NCI-H146 treated with DMSO at 0.1 percent for 48 hours (cell line): Measurements from ENCODE around the gene IGF1.

ENCODE experiments used
- DNase-seq: peaks from one replicate; lab custom pipeline; 2025; ENCODE audit not compliant: unreplicated experiment; lab: John Stamatoyannopoulos, UW

Gene IGF1

GRCh38 chr12:102429211-102430154 lies 50.9 kb downstream of the IGF1 start:
- no peak for DNase-seq

- no peak for DNase-seq
Observed at GRCh38 chr12:102427543-102427941, 52.8 kb downstream of the IGF1 start.

GRCh38 chr12:102426599-102427542 lies 53.5 kb downstream of the IGF1 start:
- no peak for DNase-seq

- DNase-seq, result no peak
Observed at GRCh38 chr12:102425109-102426039, 55.0 kb downstream of the IGF1 start.

- DNase-seq, result no peak
Observed at GRCh38 chr12:102423462-102423861, 56.9 kb downstream of the IGF1 start.

GRCh38 chr12:102421802-102422583 lies 58.4 kb downstream of the IGF1 start:
- no peak for DNase-seq

GRCh38 chr12:102419094-102419764 lies 61.1 kb downstream of the IGF1 start:
- no peak for DNase-seq

GRCh38 chr12:102417055-102417454 lies 63.3 kb downstream of the IGF1 start:
- no peak for DNase-seq

GRCh38 chr12:102415515-102415914 lies 64.8 kb downstream of the IGF1 start:
- no peak for DNase-seq

- DNase-seq, result no peak
Observed at GRCh38 chr12:102413396-102413795, 67.0 kb downstream of the IGF1 start.

- DNase-seq, result no peak
Observed at GRCh38 chr12:102410511-102410910, 69.9 kb downstream of the IGF1 start.

- DNase-seq, result no peak
Observed at GRCh38 chr12:102408487-102409297, 71.7 kb downstream of the IGF1 start.

- no peak for DNase-seq
Observed at GRCh38 chr12:102407776-102408486, 72.4 kb downstream of the IGF1 start.

GRCh38 chr12:102406033-102406584 lies 74.3 kb downstream of the IGF1 start:
- no peak for DNase-seq

- DNase-seq, result no peak
Observed at GRCh38 chr12:102401087-102401486, 79.3 kb downstream of the IGF1 start.

GRCh38 chr12:102399653-102400052 lies 80.7 kb downstream of the IGF1 start:
- no peak for DNase-seq

GRCh38 chr12:102396276-102396675 lies 84.1 kb downstream of the IGF1 start:
- no peak for DNase-seq
